Measurements from ENCODE around the gene PLCB1. TPM values are rescaled to one million over a fixed set of nuclear protein-coding genes. Genes with fewer than 3 reads are reported as not detected.

The PLCB1 gene
- total and polyA plus RNA-seq, 2 experiments from 2014 or later = 6.7 to 20.5 TPM

DNA sequence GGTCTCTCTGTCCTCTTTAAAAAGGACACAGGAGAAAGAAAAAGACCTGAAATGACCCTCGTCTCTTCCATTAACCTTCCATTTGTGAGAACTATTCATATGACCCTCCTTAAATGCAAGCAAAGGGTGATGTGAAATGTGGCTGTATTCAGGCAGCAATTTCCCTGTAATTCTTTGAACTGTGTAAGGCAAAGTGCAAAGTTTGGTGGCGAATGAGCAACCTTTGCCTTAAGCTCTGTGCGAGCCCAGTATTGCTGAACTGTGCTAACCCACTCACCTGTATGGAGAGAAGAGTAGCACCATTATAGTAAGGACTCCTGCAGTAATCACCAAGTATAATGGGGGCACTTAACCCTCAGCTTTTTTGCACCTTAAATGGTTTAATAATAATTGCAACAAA lies 223.4 kb downstream of the PLCB1 start:
- Histone ChIP-seq H4K20me1 (ENCODE audit: insufficient read depth, poor library complexity, severe bottlenecking) (no peaks in the 10 kb centered on the region), H3K27ac (no peak overlapping the region), H3K79me2 (no peaks in the 10 kb centered on the region), H3K4me1 (ENCODE audit: insufficient read depth) (no peaks in the 10 kb centered on the region), H3K27me3 (no peaks in the 10 kb centered on the region), H3K9me3 (ENCODE audit: low read depth) (no peaks in the 10 kb centered on the region), H3K9me2 (replicated peaks; ENCODE audit: insufficient read depth) (no peaks in the 10 kb centered on the region), H2AFZ (no peak overlapping the region), H3K4me3 (no peak overlapping the region), H3K36me3 (replicated peaks; ENCODE audit: insufficient read depth, low read depth) (no peaks in the 10 kb centered on the region), H3K4me2 (no peak overlapping the region)
- no peak for DNase-seq (ENCODE audit: low spot score)
- TF ChIP-seq, protein P1, sequence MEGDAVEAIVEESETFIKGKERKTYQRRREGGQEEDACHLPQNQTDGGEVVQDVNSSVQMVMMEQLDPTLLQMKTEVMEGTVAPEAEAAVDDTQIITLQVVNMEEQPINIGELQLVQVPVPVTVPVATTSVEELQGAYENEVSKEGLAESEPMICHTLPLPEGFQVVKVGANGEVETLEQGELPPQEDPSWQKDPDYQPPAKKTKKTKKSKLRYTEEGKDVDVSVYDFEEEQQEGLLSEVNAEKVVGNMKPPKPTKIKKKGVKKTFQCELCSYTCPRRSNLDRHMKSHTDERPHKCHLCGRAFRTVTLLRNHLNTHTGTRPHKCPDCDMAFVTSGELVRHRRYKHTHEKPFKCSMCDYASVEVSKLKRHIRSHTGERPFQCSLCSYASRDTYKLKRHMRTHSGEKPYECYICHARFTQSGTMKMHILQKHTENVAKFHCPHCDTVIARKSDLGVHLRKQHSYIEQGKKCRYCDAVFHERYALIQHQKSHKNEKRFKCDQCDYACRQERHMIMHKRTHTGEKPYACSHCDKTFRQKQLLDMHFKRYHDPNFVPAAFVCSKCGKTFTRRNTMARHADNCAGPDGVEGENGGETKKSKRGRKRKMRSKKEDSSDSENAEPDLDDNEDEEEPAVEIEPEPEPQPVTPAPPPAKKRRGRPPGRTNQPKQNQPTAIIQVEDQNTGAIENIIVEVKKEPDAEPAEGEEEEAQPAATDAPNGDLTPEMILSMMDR (IDR thresholded peaks at IDR 0.05; ENCODE audit: poor library complexity) = no peak
- TF ChIP-seq EZH2phosphoT487 (IDR thresholded peaks at IDR 0.05; ENCODE audit: low read depth, severe bottlenecking, unreplicated experiment) = no peak
- no peak for TF ChIP-seq EZH2 (IDR thresholded peaks at IDR 0.05; ENCODE audit: borderline replicate concordance)
- 79% methylated on average over 3 of the region's 3 CpGs for WGBS (ENCODE audit: low lambda C conversion rate, missing lambda C conversion rate)

GRCh38 chr20:8356806-8357205 lies 224.7 kb downstream of the PLCB1 start:
- Histone ChIP-seq H3K4me1 (ENCODE audit: insufficient read depth) (no peaks in the 10 kb centered on the region), H3K79me2 (no peaks in the 10 kb centered on the region), H3K4me2 (no peak overlapping the region), H3K36me3 (replicated peaks; ENCODE audit: insufficient read depth, low read depth) (no peaks in the 10 kb centered on the region), H3K27ac (no peak overlapping the region), H3K4me3 (no peak overlapping the region), H2AFZ (no peak overlapping the region), H3K27me3 (no peaks in the 10 kb centered on the region), H3K9me2 (replicated peaks; ENCODE audit: insufficient read depth) (no peaks in the 10 kb centered on the region), H4K20me1 (ENCODE audit: insufficient read depth, poor library complexity, severe bottlenecking) (no peaks in the 10 kb centered on the region), H3K9me3 (ENCODE audit: low read depth) (no peaks in the 10 kb centered on the region)
- 84% methylated on average over 2 of the region's 2 CpGs for WGBS (ENCODE audit: low lambda C conversion rate, missing lambda C conversion rate)
- DNase-seq (ENCODE audit: low spot score) = no peak
- no peak for TF ChIP-seq EZH2 (IDR thresholded peaks at IDR 0.05; ENCODE audit: borderline replicate concordance)
- TF ChIP-seq, protein P1 (IDR thresholded peaks at IDR 0.05; ENCODE audit: poor library complexity) = no peak
- TF ChIP-seq EZH2phosphoT487 (IDR thresholded peaks at IDR 0.05; ENCODE audit: low read depth, severe bottlenecking, unreplicated experiment) = no peak

GRCh38 chr20:8357703-8358102 lies 225.6 kb downstream of the PLCB1 start:
- no peaks in the 10 kb centered on the region for H3K27me3 ChIP-seq
- TF ChIP-seq, protein P1 (IDR thresholded peaks at IDR 0.05; ENCODE audit: poor library complexity) = no peak
- TF ChIP-seq EZH2 (IDR thresholded peaks at IDR 0.05; ENCODE audit: borderline replicate concordance) (no peak), EZH2phosphoT487 (IDR thresholded peaks at IDR 0.05; ENCODE audit: low read depth, severe bottlenecking, unreplicated experiment) (no peak)
- H3K79me2 ChIP-seq = no peaks in the 10 kb centered on the region
- H3K9me2 ChIP-seq (replicated peaks; ENCODE audit: insufficient read depth) = no peaks in the 10 kb centered on the region
- H4K20me1 ChIP-seq (ENCODE audit: insufficient read depth, poor library complexity, severe bottlenecking) = no peaks in the 10 kb centered on the region
- no peaks in the 10 kb centered on the region for H3K4me1 ChIP-seq (ENCODE audit: insufficient read depth)
- H3K4me3 ChIP-seq = no peak overlapping the region
- H3K9me3 ChIP-seq (ENCODE audit: low read depth) = no peaks in the 10 kb centered on the region
- no peaks in the 10 kb centered on the region for H3K36me3 ChIP-seq (replicated peaks; ENCODE audit: insufficient read depth, low read depth)
- no peak overlapping the region for H2AFZ ChIP-seq
- H3K4me2 ChIP-seq = no peak overlapping the region
- whole genome bisulfite sequencing (ENCODE audit: low lambda C conversion rate, missing lambda C conversion rate) = 94% methylated on average over 2 of the region's 2 CpGs
- no peak overlapping the region for H3K27ac ChIP-seq
- DNase-seq (ENCODE audit: low spot score) = no peak

DNA sequence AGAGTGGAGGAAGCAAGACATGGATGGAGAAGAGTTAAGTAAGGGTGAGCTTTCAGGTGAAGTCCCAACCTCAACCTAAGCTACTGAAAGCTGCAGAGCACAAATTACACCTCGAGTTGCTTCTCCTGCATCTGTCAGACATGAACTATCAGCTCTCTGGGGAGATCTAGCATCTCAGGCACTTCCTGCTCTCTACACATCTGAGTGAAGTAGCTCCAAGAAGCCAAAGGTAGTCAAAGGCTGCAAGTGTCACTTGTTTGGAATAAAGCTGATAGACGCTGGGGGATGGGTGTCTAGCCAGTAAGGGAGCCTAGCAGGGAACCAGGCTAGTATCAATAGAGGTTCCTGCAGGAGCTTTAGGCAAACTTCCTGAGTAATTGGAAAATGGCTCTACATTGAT lies 228.0 kb downstream of the PLCB1 start:
- Histone ChIP-seq H2AFZ (no peak overlapping the region), H3K27me3 (no peaks in the 10 kb centered on the region), H3K4me2 (no peak overlapping the region), H3K4me1 (ENCODE audit: insufficient read depth) (no peaks in the 10 kb centered on the region), H3K9me2 (replicated peaks; ENCODE audit: insufficient read depth) (no peaks in the 10 kb centered on the region), H3K79me2 (no peaks in the 10 kb centered on the region), H3K27ac (no peak overlapping the region), H4K20me1 (ENCODE audit: insufficient read depth, poor library complexity, severe bottlenecking) (no peaks in the 10 kb centered on the region), H3K9me3 (ENCODE audit: low read depth) (no peaks in the 10 kb centered on the region), H3K36me3 (replicated peaks; ENCODE audit: insufficient read depth, low read depth) (no peaks in the 10 kb centered on the region), H3K4me3 (no peak overlapping the region)
- 51% methylated on average over 2 of the region's 2 CpGs for WGBS (ENCODE audit: low lambda C conversion rate, missing lambda C conversion rate)
- DNase-seq (ENCODE audit: low spot score) = no peak
- TF ChIP-seq EZH2phosphoT487 (IDR thresholded peaks at IDR 0.05; ENCODE audit: low read depth, severe bottlenecking, unreplicated experiment) = no peak
- no peak for TF ChIP-seq EZH2 (IDR thresholded peaks at IDR 0.05; ENCODE audit: borderline replicate concordance)
- TF ChIP-seq, protein P1 (IDR thresholded peaks at IDR 0.05; ENCODE audit: poor library complexity) = no peak

Measured in hepatocyte (in vitro differentiated cells).